ENCODE data around the gene SNRPD3.
A peak's percentile ranks its signal among the peaks of the same experiment; 100 is the strongest.

Gene SNRPD3

DNA sequence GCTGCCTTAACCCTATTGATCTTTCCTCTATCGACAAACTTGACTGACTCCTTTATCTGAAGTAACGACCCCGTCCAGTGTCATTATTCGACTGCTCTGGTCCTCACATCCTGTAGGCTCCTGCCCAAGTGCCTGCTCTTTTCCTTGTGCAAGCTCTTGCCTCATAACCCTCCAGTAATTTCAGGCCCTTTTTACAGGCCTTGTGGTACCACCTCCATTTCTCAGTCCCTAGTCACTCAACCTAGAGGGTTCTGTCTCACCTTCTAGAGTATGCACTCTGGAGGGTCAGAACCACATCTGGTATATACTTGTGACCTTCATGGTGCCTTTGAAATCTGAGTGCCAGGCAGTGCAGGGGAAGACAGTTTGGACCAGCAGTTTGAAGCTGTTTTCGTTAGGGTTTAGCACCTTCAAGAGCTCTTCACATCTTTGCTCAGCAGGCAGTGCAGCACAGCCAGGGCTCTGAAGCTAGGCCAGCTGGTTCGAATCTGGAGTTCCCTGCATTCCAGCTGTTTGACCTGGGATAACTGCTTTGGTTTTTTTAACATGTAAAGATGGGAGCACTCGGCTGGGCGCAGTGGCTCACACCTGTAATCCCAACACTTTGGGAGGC, 11.2 kb downstream of the SNRPD3 start:
- POLR2A ChIA-PET (ENCODE audit: low non-redundant PET) = no interaction called here
- DNase-seq (ENCODE audit: low spot score) = no peak
- 0 out of 2 replicates have a peak overlapping the region, but pooled peaks have one; percentile 7 for H3K27ac ChIP-seq
- CTCF ChIA-PET = no interaction called here
- TF ChIP-seq, protein P1, sequence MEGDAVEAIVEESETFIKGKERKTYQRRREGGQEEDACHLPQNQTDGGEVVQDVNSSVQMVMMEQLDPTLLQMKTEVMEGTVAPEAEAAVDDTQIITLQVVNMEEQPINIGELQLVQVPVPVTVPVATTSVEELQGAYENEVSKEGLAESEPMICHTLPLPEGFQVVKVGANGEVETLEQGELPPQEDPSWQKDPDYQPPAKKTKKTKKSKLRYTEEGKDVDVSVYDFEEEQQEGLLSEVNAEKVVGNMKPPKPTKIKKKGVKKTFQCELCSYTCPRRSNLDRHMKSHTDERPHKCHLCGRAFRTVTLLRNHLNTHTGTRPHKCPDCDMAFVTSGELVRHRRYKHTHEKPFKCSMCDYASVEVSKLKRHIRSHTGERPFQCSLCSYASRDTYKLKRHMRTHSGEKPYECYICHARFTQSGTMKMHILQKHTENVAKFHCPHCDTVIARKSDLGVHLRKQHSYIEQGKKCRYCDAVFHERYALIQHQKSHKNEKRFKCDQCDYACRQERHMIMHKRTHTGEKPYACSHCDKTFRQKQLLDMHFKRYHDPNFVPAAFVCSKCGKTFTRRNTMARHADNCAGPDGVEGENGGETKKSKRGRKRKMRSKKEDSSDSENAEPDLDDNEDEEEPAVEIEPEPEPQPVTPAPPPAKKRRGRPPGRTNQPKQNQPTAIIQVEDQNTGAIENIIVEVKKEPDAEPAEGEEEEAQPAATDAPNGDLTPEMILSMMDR (conservative IDR thresholded peaks at IDR 0.05; ENCODE audit: low read depth) = no peak

DNA sequence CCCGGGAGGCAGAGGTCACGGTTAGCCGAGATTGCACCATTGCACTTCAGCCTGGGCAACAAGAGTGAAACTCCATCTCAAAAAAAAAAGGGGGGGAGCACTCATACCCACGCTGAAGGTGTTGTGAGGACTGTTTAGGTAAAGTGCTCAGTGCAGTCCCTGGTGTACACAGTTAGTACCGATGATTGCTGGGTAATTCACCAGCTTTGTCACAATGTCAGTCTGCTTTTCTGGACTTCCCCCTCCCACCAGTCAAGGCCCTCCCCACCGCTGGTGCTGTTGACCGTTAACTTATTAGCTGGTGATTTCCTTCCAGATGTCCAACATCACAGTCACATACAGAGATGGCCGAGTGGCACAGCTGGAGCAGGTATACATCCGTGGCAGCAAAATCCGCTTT, 11.9 kb downstream of the SNRPD3 start:
- 0 out of 2 replicates have a peak overlapping the region, but pooled peaks have one; percentile 7 for H3K27ac ChIP-seq
- TF ChIP-seq, protein P1 (conservative IDR thresholded peaks at IDR 0.05; ENCODE audit: low read depth) = no peak
- DNase-seq (ENCODE audit: low spot score) = no peak
- ChIA-PET CTCF (interaction anchor here (0.6 kb wide), 1 partner anchor 327 kb away, joined by 4 read pairs; no protein-coding TSS in a partner anchor), POLR2A (ENCODE audit: low non-redundant PET) (no interaction called here)

DNA sequence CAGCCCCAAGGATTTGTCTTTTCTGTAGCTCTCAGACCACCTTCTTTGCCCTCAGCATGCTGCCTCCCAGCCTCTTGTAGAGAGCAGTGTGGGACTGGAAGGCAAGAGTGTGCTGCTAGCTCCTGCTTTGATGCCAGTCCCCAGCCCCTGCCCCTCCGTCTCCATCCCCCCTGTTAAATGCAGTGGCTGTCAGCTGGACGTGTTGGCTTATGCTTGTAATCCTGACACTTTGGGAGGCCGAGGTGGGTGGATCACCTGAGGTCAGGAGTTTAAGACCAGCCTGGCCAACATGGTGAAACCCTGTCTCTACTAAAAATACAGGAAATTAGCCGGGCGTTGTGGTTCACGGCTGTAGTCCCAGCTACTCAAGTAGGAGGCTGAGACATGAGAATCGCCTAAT, 15.5 kb downstream of the SNRPD3 start:
- CTCF ChIA-PET = interaction anchor here (0.6 kb wide), 2 partner anchors 185 to 879 kb away, joined by 3 to 8 read pairs; no protein-coding TSS in a partner anchor
- TF ChIP-seq, protein P1 (conservative IDR thresholded peaks at IDR 0.05; ENCODE audit: low read depth) = no peak
- DNase-seq (ENCODE audit: low spot score) = no peak
- POLR2A ChIA-PET (ENCODE audit: low non-redundant PET) = no interaction called here
- H3K27ac ChIP-seq = no peak overlapping the region

DNA sequence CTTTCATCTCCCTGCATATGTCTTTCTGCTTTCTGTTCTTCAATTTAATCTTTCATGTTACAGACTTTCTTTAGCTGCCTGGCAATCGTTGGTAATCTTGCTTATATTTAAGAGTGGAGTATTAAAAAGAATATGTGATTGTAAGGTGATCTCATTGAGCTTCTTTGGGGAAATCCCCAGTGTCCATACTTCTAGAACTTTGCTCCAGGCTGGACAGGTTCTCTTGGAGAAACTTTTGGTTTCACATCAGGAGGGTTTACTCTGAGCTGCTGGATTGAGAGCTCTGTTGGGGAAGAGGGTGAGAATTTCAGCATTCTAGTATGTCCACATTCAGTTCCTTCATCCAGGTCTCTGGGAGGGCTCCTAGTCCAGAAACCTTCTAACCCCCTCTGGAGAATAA, 21.0 kb downstream of the SNRPD3 start:
- no peak for DNase-seq (ENCODE audit: low spot score)
- no peak overlapping the region for H3K27ac ChIP-seq
- TF ChIP-seq, protein P1 (conservative IDR thresholded peaks at IDR 0.05; ENCODE audit: low read depth) = no peak
- ChIA-PET CTCF (no interaction called here), POLR2A (ENCODE audit: low non-redundant PET) (no interaction called here)

DNA sequence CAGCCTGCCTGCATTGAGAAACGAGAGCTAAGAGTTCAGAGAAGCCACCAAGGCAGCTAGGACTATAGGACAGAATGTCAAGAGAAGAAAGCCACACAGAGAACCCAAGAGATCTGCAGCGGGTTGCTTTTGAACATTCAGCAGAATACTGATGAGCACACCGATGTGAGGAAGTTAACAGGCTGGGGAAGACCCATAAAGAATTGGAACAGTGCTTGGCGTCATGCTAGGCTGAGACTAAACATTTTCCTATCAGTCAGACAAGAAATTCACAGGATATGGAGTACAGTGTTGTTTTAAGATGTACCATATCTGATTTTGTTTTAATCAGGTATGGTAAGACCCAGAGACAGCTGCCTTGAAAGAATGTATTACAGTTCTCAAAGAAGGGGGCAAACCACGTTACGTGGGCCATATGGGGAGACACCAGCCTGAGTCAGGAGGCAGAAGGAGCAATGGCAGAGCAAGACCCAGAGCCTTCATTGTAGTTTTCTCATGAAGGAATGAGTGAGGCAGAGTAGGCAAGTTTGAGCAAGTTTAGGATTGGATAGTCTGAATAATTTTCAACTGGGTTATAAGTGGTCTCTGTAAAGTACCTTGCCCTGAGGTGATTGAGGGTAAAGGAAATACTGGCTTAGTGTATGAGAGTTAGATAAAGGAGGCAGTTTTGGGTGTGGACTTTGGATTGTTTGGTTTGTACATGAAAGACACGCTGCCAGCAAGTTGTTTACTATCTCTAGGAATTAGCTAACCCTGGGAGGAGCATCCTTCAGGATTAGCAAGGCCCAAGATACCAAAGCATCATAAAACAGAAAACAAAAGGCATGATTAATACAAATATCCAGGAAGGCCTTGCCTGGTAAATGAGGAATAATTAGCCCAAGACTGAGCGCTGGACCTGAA, 22.8 kb downstream of the SNRPD3 start:
- peak; percentile 55 for DNase-seq (ENCODE audit: low spot score)
- TF ChIP-seq, protein P1 (conservative IDR thresholded peaks at IDR 0.05; ENCODE audit: low read depth) = no peak
- ChIA-PET CTCF (no interaction called here), POLR2A (ENCODE audit: low non-redundant PET) (no interaction called here)
- H3K27ac ChIP-seq = peak overlapping the region; percentile 76

DNA sequence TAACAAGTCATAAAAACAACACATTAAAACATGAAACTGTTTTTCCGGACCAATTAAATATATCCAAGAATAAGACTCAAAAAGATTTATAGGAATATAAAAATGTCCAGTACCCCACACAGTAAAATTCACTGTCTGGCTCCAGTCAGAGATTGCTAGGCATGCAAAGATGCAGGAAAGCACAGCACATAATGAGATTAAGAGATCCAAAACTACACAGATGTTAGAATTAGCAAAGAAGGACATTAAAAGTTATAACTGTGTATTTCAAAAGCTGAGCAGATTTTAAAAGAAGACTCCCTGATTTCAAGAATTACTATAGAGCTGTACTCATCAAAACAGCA, 23.4 kb downstream of the SNRPD3 start:
- ChIA-PET CTCF (no interaction called here), POLR2A (ENCODE audit: low non-redundant PET) (no interaction called here)
- TF ChIP-seq, protein P1 (conservative IDR thresholded peaks at IDR 0.05; ENCODE audit: low read depth) = no peak

More for the DNA sequence above, 23.4 kb downstream of the SNRPD3 start:
- no peak for DNase-seq (ENCODE audit: low spot score)
- no peak overlapping the region for H3K27ac ChIP-seq
